IMR-90 (cell line): ENCODE measurements around the gene BPI. TPM values are rescaled to one million over a fixed set of nuclear protein-coding genes. Genes with fewer than 3 reads are reported as not detected.

ENCODE experiments used
- ATAC-seq: fragments of 200-7000 bp; cut with Tn5 transposase; 2 replicates; pipeline ENCODE4 v1.9.1; 2020; ENCODE audit warnings: low read depth, mild to moderate bottlenecking, moderate library complexity
- BruUV-seq: library from RNA; stranded (reverse); fragments of 400-500 nt; replicated peaks from 2 replicates; lab custom pipeline; 2021; lab: Mats Ljungman, UMichigan
- CTCF ChIA-PET: fragments of 300-600 bp; formaldehyde crosslinking; extraction: SDS; loops from one replicate; lab custom pipeline; 2021; ENCODE audit warnings: antibody characterized with exemption; lab: Yijun Ruan, JAX
- POLR2A ChIA-PET: fragments of 300-600 bp; sonication (Branson Sonifier 250); formaldehyde crosslinking; loops from one replicate; lab custom pipeline; 2022; ENCODE audit warnings: antibody characterized with exemption; ENCODE audit not compliant: unreplicated experiment; lab: Charles Lee
- DNase-seq: peaks from one replicate; pipeline ENCODE4 v3.0.0; 2013
- H2AFZ ChIP-seq: replicated peaks from 2 replicates; pipeline ENCODE3; 2013; ENCODE audit warnings: low read length, mild to moderate bottlenecking; ENCODE audit not compliant: poor library complexity
- H2AK5ac ChIP-seq: 2 replicates; pipeline ENCODE4 v1.6.1; 2013; ENCODE audit warnings: low read depth, low read length, inconsistent platforms
- H2AK9ac ChIP-seq: replicated peaks from 2 replicates; pipeline ENCODE3; 2013; ENCODE audit warnings: mild to moderate bottlenecking, low read depth, low read length, moderate library complexity; ENCODE audit not compliant: poor library complexity
- H2BK120ac ChIP-seq: 2 replicates; pipeline ENCODE4 v1.6.1; 2013; ENCODE audit warnings: low read depth, low read length, inconsistent platforms
- H2BK15ac ChIP-seq: 3 replicates; pipeline ENCODE4 v1.6.1; 2013; ENCODE audit warnings: low read depth, low read length, inconsistent platforms
- H2BK20ac ChIP-seq: 2 replicates; pipeline ENCODE4 v1.6.1; 2013; ENCODE audit warnings: low read depth, mild to moderate bottlenecking, inconsistent platforms, low read length, moderate library complexity
- H2BK5ac ChIP-seq: 2 replicates; pipeline ENCODE4 v1.6.1; 2013; ENCODE audit warnings: mild to moderate bottlenecking, low read depth, low read length, inconsistent platforms; ENCODE audit not compliant: poor library complexity, severe bottlenecking
- H3K14ac ChIP-seq: replicated peaks from 2 replicates; pipeline ENCODE4 v1.6.1; 2013; ENCODE audit warnings: low read depth, low read length, inconsistent platforms
- H3K18ac ChIP-seq: 2 replicates; pipeline ENCODE4 v1.6.1; 2013; ENCODE audit warnings: low read depth, low read length, control low read depth
- H3K23ac ChIP-seq: 2 replicates; pipeline ENCODE4 v1.6.1; 2013; ENCODE audit warnings: low read depth, low read length, inconsistent platforms
- H3K27ac ChIP-seq: 2 replicates; pipeline ENCODE4 v1.5.1; 2013; ENCODE audit warnings: mild to moderate bottlenecking, control low read depth, low read length; ENCODE audit not compliant: insufficient read depth
- H3K27me3 ChIP-seq: 2 replicates; pipeline ENCODE4 v1.6.1; 2013; ENCODE audit warnings: low read length; ENCODE audit not compliant: control insufficient read depth, insufficient read depth
- H3K36me3 ChIP-seq: 2 replicates; pipeline ENCODE4 v1.6.1; 2013; ENCODE audit warnings: low read length, mixed read lengths; ENCODE audit not compliant: control insufficient read depth, insufficient read depth
- H3K4ac ChIP-seq: 2 replicates; pipeline ENCODE4 v1.6.1; 2013; ENCODE audit warnings: low read depth, low read length, inconsistent platforms
- H3K4me1 ChIP-seq: 2 replicates; pipeline ENCODE4 v1.6.1; 2013; ENCODE audit warnings: low read length, mixed read lengths; ENCODE audit not compliant: control insufficient read depth, insufficient read depth
- H3K4me2 ChIP-seq: 2 replicates; pipeline ENCODE4 v1.6.1; 2013; ENCODE audit warnings: low read depth, mild to moderate bottlenecking, control low read depth, low read length, moderate library complexity
- H3K4me3 ChIP-seq: 2 replicates; pipeline ENCODE4 v1.5.1; 2013; ENCODE audit warnings: low read depth, mild to moderate bottlenecking, control low read depth, low read length, moderate library complexity; ENCODE audit not compliant: insufficient read depth
- H3K56ac ChIP-seq: 2 replicates; pipeline ENCODE4 v1.6.1; 2013; ENCODE audit warnings: low read length, inconsistent platforms; ENCODE audit not compliant: insufficient read depth; ENCODE audit errors: extremely low read depth
- H3K79me1 ChIP-seq, 2 experiments: 2 replicates each; pipeline ENCODE4 v1.6.1; 2013; ENCODE audit warnings: low read length in 2 of 2, inconsistent platforms in 1 of 2, low read depth in 1 of 2
- H3K9ac ChIP-seq: 2 replicates; pipeline ENCODE4 v1.6.1; 2013; ENCODE audit warnings: low read depth, low read length, control low read depth
- H3K9me1 ChIP-seq: 2 replicates; pipeline ENCODE4 v1.6.1; 2013; ENCODE audit warnings: low read length, inconsistent platforms; ENCODE audit not compliant: insufficient read depth
- H3K9me3 ChIP-seq: 2 replicates; pipeline ENCODE4 v1.6.1; 2013; ENCODE audit warnings: low read length; ENCODE audit not compliant: control insufficient read depth, insufficient read depth
- H4K20me1 ChIP-seq: 2 replicates; pipeline ENCODE4 v1.6.1; 2013; ENCODE audit warnings: low read length, inconsistent platforms; ENCODE audit not compliant: insufficient read depth
- H4K5ac ChIP-seq: 2 replicates; pipeline ENCODE4 v1.6.1; 2013; ENCODE audit warnings: mild to moderate bottlenecking, low read depth, low read length, control low read depth
- H4K8ac ChIP-seq, 2 experiments: 2 replicates each; pipeline ENCODE4 v1.6.1; 2013; ENCODE audit warnings: low read depth in 2 of 2, low read length in 2 of 2, control low read depth in 1 of 2, inconsistent platforms in 1 of 2
- H4K91ac ChIP-seq: 2 replicates; pipeline ENCODE4 v1.6.1; 2013; ENCODE audit warnings: low read depth, low read length, inconsistent platforms; ENCODE audit not compliant: insufficient read depth
- BHLHE40 ChIP-seq: fragments of 150-350 bp; IDR thresholded peaks from 2 replicates; pipeline ENCODE4 v1.6.1; 2016; ENCODE audit warnings: mild to moderate bottlenecking, low read depth, low read length
- CEBPB ChIP-seq: IDR thresholded peaks from 2 replicates; pipeline ENCODE4 v1.6.1; 2012; ENCODE audit warnings: low read depth, low read length, improper control_type of control experiment
- CHD1 ChIP-seq: IDR thresholded peaks from 2 replicates; pipeline ENCODE4 v1.6.1; 2012; ENCODE audit warnings: low read depth, low read length, improper control_type of control experiment
- CTCF ChIP-seq: conservative IDR thresholded peaks from 2 replicates; pipeline ENCODE4 v1.5.1; 2012; ENCODE audit warnings: mild to moderate bottlenecking, low read depth, low read length, improper control_type of control experiment
- ELK1 ChIP-seq: fragments of 150-350 bp; IDR thresholded peaks from 2 replicates; pipeline ENCODE4 v1.6.1; 2016; ENCODE audit warnings: low read depth, mild to moderate bottlenecking, low read length, moderate library complexity, borderline replicate concordance
- FOS ChIP-seq: fragments of 150-350 bp; IDR thresholded peaks from 2 replicates; pipeline ENCODE4 v1.6.1; 2016; ENCODE audit warnings: low read depth, low read length
- MAFK ChIP-seq: IDR thresholded peaks from 2 replicates; pipeline ENCODE4 v1.6.1; 2012; ENCODE audit warnings: low read depth, low read length, improper control_type of control experiment
- MAZ ChIP-seq: IDR thresholded peaks from 2 replicates; pipeline ENCODE4 v1.6.1; 2012; ENCODE audit warnings: low read depth, mild to moderate bottlenecking, low read length, improper control_type of control experiment, moderate library complexity, borderline replicate concordance
- MXI1 ChIP-seq: IDR thresholded peaks from 2 replicates; pipeline ENCODE4 v1.6.1; 2012; ENCODE audit warnings: low read depth, mild to moderate bottlenecking, low read length, moderate library complexity, borderline replicate concordance
- NFE2L2 ChIP-seq: fragments of 150-350 bp; IDR thresholded peaks from 2 replicates; pipeline ENCODE4 v1.6.1; 2016; ENCODE audit warnings: low read depth, mild to moderate bottlenecking, low read length
- POLR2A ChIP-seq: IDR thresholded peaks from 2 replicates; pipeline ENCODE4 v1.6.1; 2012; ENCODE audit warnings: mild to moderate bottlenecking, low read depth, low read length
- RAD21 ChIP-seq: IDR thresholded peaks from 2 replicates; pipeline ENCODE4 v1.6.1; 2012; ENCODE audit warnings: low read length, improper control_type of control experiment
- RCOR1 ChIP-seq: IDR thresholded peaks from 2 replicates; pipeline ENCODE4 v1.6.1; 2012; ENCODE audit warnings: mild to moderate bottlenecking, low read length, improper control_type of control experiment; ENCODE audit not compliant: insufficient replicate concordance
- RFX5 ChIP-seq: IDR thresholded peaks from 2 replicates; pipeline ENCODE4 v1.8.0; 2012; ENCODE audit warnings: low read depth, mild to moderate bottlenecking, low read length, moderate library complexity
- SMC3 ChIP-seq: fragments of 150-350 bp; IDR thresholded peaks from 2 replicates; pipeline ENCODE4 v1.6.1; 2016; ENCODE audit warnings: low read depth, mild to moderate bottlenecking, antibody characterized with exemption, low read length, moderate library complexity
- USF2 ChIP-seq: fragments of 150-350 bp; IDR thresholded peaks from 2 replicates; pipeline ENCODE4 v1.6.1; 2017; ENCODE audit warnings: mild to moderate bottlenecking, antibody characterized with exemption, low read length, low read depth
- WGBS, 2 experiments: methylation state at CpG; one replicate each; pipeline versions ENCODE4 v1.1.5 to v1.1.7; 2013; ENCODE audit warnings: missing lambda C conversion rate in 2 of 2; ENCODE audit not compliant: insufficient read length in 1 of 2; ENCODE audit errors: extremely low coverage in 2 of 2; 5-methylcytosine and 5-hydroxymethylcytosine counted together
- dilution Hi-C: fragments of 300-500 bp; cut with HindIII; formaldehyde crosslinking; loops from one replicate; pipeline ENCODE4 v1.14.3; 2018; ENCODE audit warnings: low sequenced_read_pairs; ENCODE audit not compliant: unreplicated experiment
- in situ Hi-C: fragments of 300-500 bp; cut with MboI; formaldehyde crosslinking; loops from 3 replicates; pipeline ENCODE4 v1.14.3; 2019; ENCODE audit warnings: low sequenced_read_pairs, inconsistent platforms, mixed read lengths
- intact Hi-C: fragments of 100-400 bp; cut with micrococcal nuclease; formaldehyde crosslinking; loops from 2 replicates; pipeline ENCODE4 v1.10.0; 2022
- polyA plus RNA-seq, 3 experiments: library from polyadenylated mRNA; depleted of rRNA; stranded (reverse); fragments of >200 nt; gene quantifications; 2 replicates each; pipeline ENCODE4 v1.2.3, GENCODE V29; 2012; ENCODE audit warnings: low replicate concordance in 1 of 3
- total RNA-seq: library from RNA; depleted of rRNA; stranded (reverse); fragments of >200 nt; gene quantifications from 2 replicates; pipeline ENCODE4 v1.2.3, GENCODE V29; 2012

The BPI gene
- total and polyA plus RNA-seq, 2 of the 4 experiments (the other 2 are of a cell fraction): 0.05 TPM; not detected in 1

- BruUV-seq: no TSS peak
- Histone ChIP-seq H3K4me3 (no peak overlapping the region), H2BK15ac (no peak overlapping the region), H3K18ac (no peak overlapping the region), H3K27me3 (peaks cover 24% of the 10 kb centered on the region), H4K8ac (no peak overlapping the region), H4K20me1 (no peaks in the 10 kb centered on the region), H2AK9ac (no peak overlapping the region), H2AFZ (no peak overlapping the region), H3K4me1 (no peaks in the 10 kb centered on the region), H3K4me2 (no peak overlapping the region), H3K23ac (no peak overlapping the region), H3K9me3 (peaks cover 7% of the 10 kb centered on the region; the same call in 1 of the 2 replicates), H3K4ac (no peak overlapping the region), H3K14ac (no peak overlapping the region), H3K36me3 (no peaks in the 10 kb centered on the region), H2BK5ac (no peak overlapping the region), H4K5ac (no peak overlapping the region), H3K27ac (no peak overlapping the region), H3K9me1 (no peaks in the 10 kb centered on the region), H2BK20ac (no peak overlapping the region), H3K79me1 (no peaks in the 10 kb centered on the region), H3K9ac (no peak overlapping the region), H3K56ac (no peak overlapping the region), H4K91ac (no peak overlapping the region), H2BK120ac (no peak overlapping the region), H2AK5ac (no peak overlapping the region)
- ATAC-seq (no peak), DNase-seq (no peak)
- TF ChIP-seq CHD1: no peak
- no peak for TF ChIP-seq SMC3
- no peak for TF ChIP-seq RCOR1
- TF ChIP-seq CEBPB: no peak
- TF ChIP-seq BHLHE40: no peak
- no peak for TF ChIP-seq USF2
- no peak for TF ChIP-seq POLR2A
- no peak for TF ChIP-seq ELK1
- TF ChIP-seq MAFK: no peak
- no peak for TF ChIP-seq NFE2L2
- TF ChIP-seq RFX5: no peak
- no peak for TF ChIP-seq CTCF
- no peak for TF ChIP-seq FOS
- TF ChIP-seq MXI1: no peak
- TF ChIP-seq RAD21: no peak
- no peak for TF ChIP-seq MAZ
- CTCF ChIA-PET: interaction anchor here (1.0 to 1.3 kb wide), 2 partner anchors 15 to 76 kb away, joined by 3 to 7 read pairs; no protein-coding TSS in a partner anchor
- POLR2A ChIA-PET: no interaction called here
- in situ Hi-C loops (loop anchor here (5.0 to 10.0 kb wide), 2 partner anchors 68 to 241 kb away; no protein-coding TSS in a partner anchor), intact Hi-C loops (loop anchor here (1.0 kb wide), 1 partner anchor 76 kb away; no protein-coding TSS in a partner anchor), dilution Hi-C loops (no loop called here)
- no CpG with 5 or more reads among the region's 4 CpGs for WGBS, 2 experiments
Measured at GRCh38 chr20:38305541-38305940, 1.6 kb downstream of the BPI start.
